Measurements from ENCODE around the gene RFX2. TPM values are rescaled to one million over a fixed set of nuclear protein-coding genes. Genes with fewer than 3 reads are reported as not detected.
"Not testable (repeated sequence)": the region's sequence is repeated elsewhere in the genome, so short reads cannot be mapped to it uniquely, and the experiment has no call there.

The RFX2 gene
- total RNA-seq, 1 experiment from 2014 or later = 14.8 TPM

- DNase-seq (ENCODE audit: low spot score) = no peak
Measured at GRCh38 chr19:6014551-6015135, 95.7 kb downstream of the RFX2 start.

- DNase-seq (ENCODE audit: low spot score) = no peak
Measured at GRCh38 chr19:6012426-6013170, 97.7 kb downstream of the RFX2 start.

GRCh38 chr19:6011794-6012193 is 98.5 kb downstream of the RFX2 start:
- no peak for DNase-seq (ENCODE audit: low spot score)

DNA sequence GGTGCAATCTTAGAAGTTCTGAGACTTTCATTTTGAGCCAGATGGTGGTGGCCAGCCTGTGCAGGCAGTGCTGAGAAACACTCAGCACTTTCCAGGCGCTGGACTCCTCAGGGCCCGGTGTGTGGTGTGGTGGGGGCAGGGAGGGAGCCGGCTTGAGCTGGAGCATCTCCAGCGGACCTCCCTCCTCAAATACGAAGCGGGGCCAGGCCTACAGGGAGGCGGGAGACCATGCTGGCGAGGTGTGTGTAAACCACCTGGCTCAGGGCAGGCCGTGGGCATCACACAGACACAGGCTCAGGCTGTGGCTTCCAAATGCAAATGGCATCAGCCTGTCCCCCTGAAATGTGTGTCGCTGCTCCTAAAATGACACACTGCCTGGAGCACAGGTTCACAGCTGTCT is 99.1 kb downstream of the RFX2 start:
- DNase-seq (ENCODE audit: low spot score) = no peak

DNA sequence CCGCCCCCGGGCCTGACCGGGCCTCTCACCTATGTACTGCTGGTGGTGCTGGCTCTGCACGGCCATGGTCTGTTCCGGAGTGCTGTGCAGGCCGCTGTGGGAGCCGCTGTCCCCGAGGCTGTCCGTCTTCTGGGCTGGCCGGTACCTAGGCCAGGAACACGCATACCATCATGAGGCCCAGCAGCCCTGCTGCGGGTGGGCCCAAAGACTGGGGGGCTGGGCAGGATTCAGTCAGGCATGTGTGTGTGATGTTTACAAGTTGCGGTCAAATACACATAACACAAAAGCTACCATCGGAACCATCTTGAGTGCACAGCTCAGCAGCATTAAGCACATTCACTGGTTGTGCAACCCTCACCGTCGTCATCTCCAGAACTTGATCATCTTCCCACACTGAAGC is 100.2 kb downstream of the RFX2 start:
- DNase-seq (ENCODE audit: low spot score) = no peak

GRCh38 chr19:6007866-6008265 is 102.4 kb downstream of the RFX2 start:
- DNase-seq (ENCODE audit: low spot score) = no peak

DNA sequence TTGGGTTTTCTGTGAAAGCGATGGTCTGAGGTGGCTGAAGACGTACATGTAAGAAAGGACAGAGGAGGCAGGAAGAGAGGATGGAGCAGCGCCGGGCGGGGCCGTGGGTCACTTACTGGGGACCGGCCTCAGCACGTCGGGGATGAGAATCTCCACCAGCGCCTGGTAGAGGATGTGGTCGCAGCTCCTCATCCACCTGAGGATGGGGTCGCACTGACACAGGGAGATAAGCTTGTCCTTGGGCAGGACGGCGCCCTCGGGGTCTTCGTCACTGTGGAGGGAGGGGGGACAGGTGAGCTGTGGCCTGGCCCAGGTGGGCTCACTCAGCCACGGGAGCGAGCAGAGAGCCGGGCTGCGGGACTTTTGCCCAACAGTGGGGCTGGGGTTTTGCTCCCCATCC is 103.4 kb downstream of the RFX2 start:
- DNase-seq (ENCODE audit: low spot score) = no peak

- not testable (repeated sequence) for DNase-seq (ENCODE audit: low spot score)
Measured at GRCh38 chr19:6006070-6006446, 104.2 kb downstream of the RFX2 start.

- no peak for DNase-seq (ENCODE audit: low spot score)
Measured at GRCh38 chr19:6005321-6006069, 104.8 kb downstream of the RFX2 start.

GRCh38 chr19:6003976-6004375 is 106.3 kb downstream of the RFX2 start:
- no peak for DNase-seq (ENCODE audit: low spot score)

DNA sequence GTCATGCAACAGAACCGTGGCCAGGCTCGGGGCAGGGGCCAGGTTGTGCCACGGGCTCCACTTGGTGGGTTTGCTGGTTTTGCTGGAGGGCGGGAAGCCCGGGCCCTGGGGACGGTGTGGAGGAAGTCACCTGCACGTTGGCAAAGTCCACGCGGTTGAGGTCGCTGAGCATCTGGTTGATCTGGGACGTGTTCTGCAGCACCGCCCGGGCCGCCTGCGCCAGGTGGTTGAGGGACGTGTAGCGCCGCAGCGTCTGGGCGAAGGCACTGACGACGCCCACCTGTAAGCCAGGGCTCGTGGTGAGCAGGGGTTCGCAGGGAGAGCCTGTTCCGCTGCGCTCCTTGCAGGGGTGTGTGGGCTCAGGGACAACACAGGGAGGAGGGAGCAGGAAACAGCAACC is 107.7 kb downstream of the RFX2 start:
- no peak for DNase-seq (ENCODE audit: low spot score)

- DNase-seq (ENCODE audit: low spot score) = no peak
Measured at GRCh38 chr19:6000228-6000847, 110.0 kb downstream of the RFX2 start.

- no peak for DNase-seq (ENCODE audit: low spot score)
Measured at GRCh38 chr19:5999693-6000092, 110.6 kb downstream of the RFX2 start.

GRCh38 chr19:5997371-5997770 is 112.9 kb downstream of the RFX2 start:
- DNase-seq (ENCODE audit: low spot score) = no peak

GRCh38 chr19:5996623-5997320 is 113.5 kb downstream of the RFX2 start:
- no peak for DNase-seq (ENCODE audit: low spot score)

- DNase-seq (ENCODE audit: low spot score) = no peak
Measured at GRCh38 chr19:5996102-5996501, 114.2 kb downstream of the RFX2 start.

- DNase-seq (ENCODE audit: low spot score) = no peak
Measured at GRCh38 chr19:5995606-5996005, 114.7 kb downstream of the RFX2 start.

GRCh38 chr19:5994405-5995165 is 115.7 kb downstream of the RFX2 start:
- DNase-seq (ENCODE audit: low spot score) = no peak

DNA sequence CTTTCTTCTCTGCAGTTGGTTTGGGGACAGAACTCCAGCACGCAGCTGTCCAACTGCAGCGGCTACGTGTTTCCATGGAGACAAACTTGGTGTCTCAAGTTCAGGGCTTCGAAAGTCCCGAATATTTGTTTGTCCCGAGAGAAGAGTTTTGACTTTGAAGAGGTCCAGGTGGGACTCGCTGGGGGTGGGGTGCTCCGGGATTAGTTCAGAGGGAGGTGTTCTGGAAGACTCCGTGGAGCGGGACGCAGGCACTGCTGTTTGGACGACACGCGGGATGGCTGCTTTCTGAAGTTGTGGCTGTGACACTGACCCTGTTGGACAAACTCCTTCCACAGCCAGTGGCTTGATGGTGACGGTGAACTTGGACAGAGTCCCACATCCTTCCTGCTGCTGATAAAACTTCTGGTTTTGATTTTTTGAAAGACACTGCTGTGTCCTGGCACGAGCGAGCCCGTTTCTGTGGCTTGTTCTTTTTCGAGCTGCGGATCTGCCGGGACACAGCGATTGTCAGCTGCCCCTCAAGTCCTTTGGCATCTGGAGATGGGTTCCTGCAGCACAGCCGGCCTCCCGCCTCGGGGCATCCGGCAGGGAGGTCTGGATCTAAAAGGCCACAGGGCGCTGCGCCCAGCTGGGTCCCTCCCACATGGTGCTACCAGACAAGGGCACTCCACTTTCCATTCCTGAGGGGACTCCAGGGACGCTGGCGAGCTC is 116.5 kb downstream of the RFX2 start:
- DNase-seq (ENCODE audit: low spot score) = no peak

- DNase-seq (ENCODE audit: low spot score) = no peak
Measured at GRCh38 chr19:5993201-5993600, 117.1 kb downstream of the RFX2 start.

DNA sequence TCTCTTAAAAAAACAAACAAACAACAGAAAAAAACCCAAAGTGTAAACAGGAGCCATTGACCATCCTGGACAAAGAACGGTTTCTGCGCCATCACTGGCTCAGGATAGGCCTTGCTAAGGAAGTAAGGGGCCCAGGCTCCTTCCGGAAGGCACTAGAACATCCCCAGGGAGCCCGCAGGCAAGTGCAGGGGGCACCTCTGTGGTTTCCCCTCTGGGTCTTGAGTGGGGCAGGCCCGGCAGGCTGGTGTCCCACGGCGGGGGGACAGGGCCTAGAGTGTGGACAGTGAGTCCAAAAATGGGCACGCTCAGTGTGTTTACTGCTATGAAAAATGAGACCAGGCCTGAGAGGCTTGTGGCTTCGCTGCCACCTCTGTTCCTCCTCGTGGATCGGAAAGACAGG is 117.5 kb downstream of the RFX2 start:
- DNase-seq (ENCODE audit: low spot score) = no peak
